Adrenal gland (tissue), 12 donors: ENCODE results near the gene ATP8B3. TPM values are rescaled to one million over a fixed set of nuclear protein-coding genes. Genes with fewer than 3 reads are reported as not detected.
"Not testable (repeated sequence)": the region's sequence is repeated elsewhere in the genome, so short reads cannot be mapped to it uniquely, and the experiment has no call there.

Experiments used
- DNase-seq, 7 donors: peaks; one replicate each; pipeline ENCODE4 v3.0.0-alpha.2; 2019 to 2020
- H3K27ac ChIP-seq, 5 donors: fragments of 200-600 bp; sonication (generic) in 4 of 5; 1 replicate in 3 of 5; 2 replicates in 2 of 5; pipeline versions ENCODE4 v1.5.1 to v1.8.0; 2016 to 2020; ENCODE audit warnings: mild to moderate bottlenecking in 1 of 5
- H3K27me3 ChIP-seq: fragments of 200-600 bp; 2 replicates; pipeline ENCODE4 v1.8.0; 2021
- H3K36me3 ChIP-seq, 2 donors: fragments of 200-600 bp; replicated peaks in 1 of 2; 1 replicate in 1 of 2; 2 replicates in 1 of 2; pipeline versions ENCODE4 v1.5.1 to v1.8.0; 2018 to 2022
- H3K4me1 ChIP-seq, 2 donors: fragments of 200-600 bp; replicated peaks in 1 of 2; 1 replicate in 1 of 2; 2 replicates in 1 of 2; pipeline versions ENCODE4 v1.5.1 to v1.8.0; 2018 to 2021
- H3K4me3 ChIP-seq, 4 donors: fragments of 200-600 bp; sonication (generic) in 3 of 4; one replicate each; pipeline ENCODE4 v1.5.1; 2016 to 2018
- H3K9me3 ChIP-seq, 3 donors: fragments of 200-600 bp; sonication (generic) in 1 of 3; replicated peaks in 1 of 3; 1 replicate in 2 of 3; 2 replicates in 1 of 3; pipeline versions ENCODE4 v1.5.1 to v1.8.0; 2016 to 2021
- POLR2A ChIP-seq, 2 donors: fragments of 450-650 bp; IDR thresholded peaks; one replicate each; pipeline ENCODE4 v1.6.1; 2017; ENCODE audit warnings: antibody characterized with exemption in 2 of 2, mild to moderate bottlenecking in 2 of 2, moderate library complexity in 1 of 2
- WGBS, 4 donors: extraction: QIAGEN DNeasy Blood & Tissue Kit in 2 of 4; methylation state at CpG; one replicate each; pipeline versions ENCODE4 v1.1.5 to v1.1.7; 2013 to 2017; 5-methylcytosine and 5-hydroxymethylcytosine counted together
- intact Hi-C, 2 donors: fragments of 100-400 bp; cut with DNase I; formaldehyde crosslinking; loops; one replicate each; pipeline versions ENCODE4 v1.14.1 to v1.15.0; 2022 to 2023
- polyA plus RNA-seq, 3 donors: library from polyadenylated mRNA; stranded (reverse); fragments of 200-250 nt in 2 of 3; fragments of 350-450 nt in 1 of 3; fragmentation: Illumina TruSeq in 1 of 3; extraction: RNeasy Lipid Tissue Mini Kit (QIAGEN cat#74804) in 1 of 3; gene quantifications; one replicate each; pipeline ENCODE4 v1.2.3, GENCODE V29; 2013 to 2014
- total RNA-seq, 9 donors: library from RNA; depleted of rRNA in 4 of 9; stranded (reverse); fragments of >200 nt in 4 of 9; fragments of 120-200 nt in 1 of 9; fragmentation: NEBNext Ultra II Directional in 1 of 9; extraction: Animal tissue kit (Norgen Biotek cat#: 25700) in 1 of 9; gene quantifications; one replicate each; pipeline versions ENCODE4 v1.1.0 to v1.2.4, GENCODE V29; 2013 to 2023
- TF ChIP-seq, protein P1 (sequence below), 6 experiments: fragments of 450-650 bp in 4 of 6; fragments of 200-600 bp in 2 of 6; sonication (generic) in 1 of 6; IDR thresholded peaks; 1 replicate in 5 of 6; 2 replicates in 1 of 6; pipeline versions ENCODE4 v1.5.1 to v1.8.0; 2016 to 2021; ENCODE audit warnings: antibody characterized with exemption in 6 of 6, mild to moderate bottlenecking in 2 of 6, moderate library complexity in 1 of 6
- donor health status: healthy with polysubstance abuse.
- donor health status: Bipolar disorder and iron deficiency.
- donor health status: DM: yes; HTN: yes; CAD: no.
- donor health status: DM: no; HTN: no; CAD: no.
- donor health status: DM: no; HTN: no; CAD: no.
- donor health status: DM: yes; HTN: yes; CAD: no.

The ATP8B3 gene
- total and polyA plus RNA-seq, 12 donors = 0.26 to 15.1 (median 4.4) TPM

DNA sequence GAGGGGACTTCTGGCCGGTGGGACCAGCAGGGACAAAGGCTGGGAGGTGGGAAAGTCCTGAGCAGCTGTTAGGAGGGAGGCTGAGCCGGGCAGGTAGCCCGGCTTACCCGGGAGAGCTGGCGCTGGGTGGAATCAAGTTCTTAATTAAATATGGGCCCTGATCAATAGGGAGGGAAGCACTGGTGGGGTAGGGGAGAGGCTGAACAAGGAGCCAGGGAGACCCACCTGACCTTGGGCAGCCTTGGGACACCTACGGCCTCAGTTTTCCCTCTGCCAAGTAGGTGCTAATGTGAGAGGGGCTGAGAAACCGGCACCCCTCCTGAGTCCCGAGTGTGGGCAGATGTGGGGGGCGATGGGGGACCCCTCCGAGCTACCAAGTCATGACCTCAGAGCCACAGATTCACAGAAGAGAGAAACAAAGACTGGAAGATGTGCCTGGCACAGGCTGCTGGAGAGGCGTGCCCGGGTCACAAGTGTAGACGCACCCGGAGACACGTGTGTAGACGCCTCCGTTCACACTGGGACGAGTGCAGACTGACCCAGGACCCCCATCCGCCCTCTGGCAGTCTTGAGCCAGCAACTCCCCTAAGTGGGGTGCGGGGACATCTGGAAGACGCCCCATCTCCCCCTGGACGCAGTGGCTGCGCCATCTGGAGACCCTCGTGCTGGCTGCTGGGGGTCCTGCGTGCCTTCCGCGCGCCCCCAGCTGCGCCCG lies 50.4 kb downstream of the ATP8B3 start:
- no peaks in the 10 kb centered on the region for H3K36me3 ChIP-seq
- intact Hi-C loops = no loop called here
- H3K4me1 ChIP-seq = no peaks in the 10 kb centered on the region
- no peaks in the 10 kb centered on the region for H3K9me3 ChIP-seq
- no peak for TF ChIP-seq POLR2A (IDR thresholded peaks at IDR 0.05)
- TF ChIP-seq, protein P1, sequence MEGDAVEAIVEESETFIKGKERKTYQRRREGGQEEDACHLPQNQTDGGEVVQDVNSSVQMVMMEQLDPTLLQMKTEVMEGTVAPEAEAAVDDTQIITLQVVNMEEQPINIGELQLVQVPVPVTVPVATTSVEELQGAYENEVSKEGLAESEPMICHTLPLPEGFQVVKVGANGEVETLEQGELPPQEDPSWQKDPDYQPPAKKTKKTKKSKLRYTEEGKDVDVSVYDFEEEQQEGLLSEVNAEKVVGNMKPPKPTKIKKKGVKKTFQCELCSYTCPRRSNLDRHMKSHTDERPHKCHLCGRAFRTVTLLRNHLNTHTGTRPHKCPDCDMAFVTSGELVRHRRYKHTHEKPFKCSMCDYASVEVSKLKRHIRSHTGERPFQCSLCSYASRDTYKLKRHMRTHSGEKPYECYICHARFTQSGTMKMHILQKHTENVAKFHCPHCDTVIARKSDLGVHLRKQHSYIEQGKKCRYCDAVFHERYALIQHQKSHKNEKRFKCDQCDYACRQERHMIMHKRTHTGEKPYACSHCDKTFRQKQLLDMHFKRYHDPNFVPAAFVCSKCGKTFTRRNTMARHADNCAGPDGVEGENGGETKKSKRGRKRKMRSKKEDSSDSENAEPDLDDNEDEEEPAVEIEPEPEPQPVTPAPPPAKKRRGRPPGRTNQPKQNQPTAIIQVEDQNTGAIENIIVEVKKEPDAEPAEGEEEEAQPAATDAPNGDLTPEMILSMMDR (IDR thresholded peaks at IDR 0.05) = no peak
- WGBS, 4 donors = 4 to 9% (median 5%) methylated on average over 11 to 30 of the region's 30 CpGs
- H3K27ac ChIP-seq = no peak overlapping the region
- no peak overlapping the region for H3K4me3 ChIP-seq
- DNase-seq = no peak
- H3K27me3 ChIP-seq = peaks cover 92% of the 10 kb centered on the region

DNA sequence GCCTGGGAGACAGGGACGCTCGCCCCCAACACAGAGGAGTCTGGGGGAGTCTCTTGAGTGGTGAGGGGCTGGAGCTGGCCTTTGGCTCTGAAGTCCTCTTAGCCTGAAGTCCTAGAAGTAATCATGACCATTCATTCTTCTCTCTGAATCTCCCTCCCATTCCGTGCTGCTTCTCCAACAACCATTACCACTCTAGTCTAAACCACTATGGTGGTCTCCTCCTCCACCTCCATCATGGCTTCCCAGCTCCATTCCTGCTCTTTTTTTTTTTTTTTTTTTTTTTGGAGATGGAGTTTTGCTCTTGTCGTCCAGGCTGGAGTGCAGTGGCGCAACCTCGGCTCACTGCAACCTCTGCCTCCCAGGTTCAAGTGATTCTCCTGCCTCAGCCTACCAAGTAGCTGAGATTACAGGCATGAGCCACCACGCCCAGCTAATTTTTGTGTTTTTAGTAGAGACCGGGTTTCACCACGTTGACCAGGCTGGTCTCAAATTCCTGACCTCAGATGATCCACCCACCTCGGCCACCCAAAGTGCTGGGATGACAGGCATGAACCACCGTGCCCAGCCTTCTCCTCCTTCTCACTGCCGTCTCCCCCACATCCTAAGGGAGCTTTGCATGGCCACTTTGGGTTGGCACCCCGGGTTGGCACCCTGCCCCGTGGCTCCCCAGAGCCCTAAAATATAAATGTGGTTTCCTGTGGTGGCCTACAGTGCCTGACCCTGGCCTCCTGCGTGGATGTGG lies 51.1 kb downstream of the ATP8B3 start:
- H3K27ac ChIP-seq, DNase-seq, H3K4me1 ChIP-seq, intact Hi-C loops, H3K4me3 ChIP-seq, H3K36me3 ChIP-seq, H3K9me3 ChIP-seq: not testable (repeated sequence)
- 14 to 20% (median 15%) methylated on average over 10 to 15 of the region's 15 CpGs for WGBS, 4 donors
- peaks cover 95% of the 10 kb centered on the region for H3K27me3 ChIP-seq

DNA sequence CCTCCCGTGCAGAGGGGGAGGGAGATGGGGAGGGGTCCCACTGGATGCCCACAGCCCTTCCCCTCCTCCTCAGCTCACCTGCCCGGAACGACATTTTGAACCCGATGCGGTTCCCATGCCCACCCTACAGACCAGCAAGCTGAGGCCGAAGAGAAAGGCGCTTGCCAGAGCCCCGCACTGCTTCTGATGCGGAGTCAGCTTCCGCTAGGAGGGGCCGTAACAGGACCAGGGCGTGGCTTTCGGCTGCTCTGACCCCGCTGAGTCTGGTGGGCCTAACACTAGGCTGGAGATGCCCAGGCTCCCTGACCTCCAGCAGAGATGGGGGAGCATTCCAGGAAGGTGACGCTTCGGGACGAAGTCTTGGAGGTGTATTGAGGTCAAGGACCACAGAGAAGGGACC lies 52.1 kb downstream of the ATP8B3 start:
- 0 to 3% (median 2%) methylated on average over 3 to 17 of the region's 17 CpGs for WGBS, 4 donors

DNA sequence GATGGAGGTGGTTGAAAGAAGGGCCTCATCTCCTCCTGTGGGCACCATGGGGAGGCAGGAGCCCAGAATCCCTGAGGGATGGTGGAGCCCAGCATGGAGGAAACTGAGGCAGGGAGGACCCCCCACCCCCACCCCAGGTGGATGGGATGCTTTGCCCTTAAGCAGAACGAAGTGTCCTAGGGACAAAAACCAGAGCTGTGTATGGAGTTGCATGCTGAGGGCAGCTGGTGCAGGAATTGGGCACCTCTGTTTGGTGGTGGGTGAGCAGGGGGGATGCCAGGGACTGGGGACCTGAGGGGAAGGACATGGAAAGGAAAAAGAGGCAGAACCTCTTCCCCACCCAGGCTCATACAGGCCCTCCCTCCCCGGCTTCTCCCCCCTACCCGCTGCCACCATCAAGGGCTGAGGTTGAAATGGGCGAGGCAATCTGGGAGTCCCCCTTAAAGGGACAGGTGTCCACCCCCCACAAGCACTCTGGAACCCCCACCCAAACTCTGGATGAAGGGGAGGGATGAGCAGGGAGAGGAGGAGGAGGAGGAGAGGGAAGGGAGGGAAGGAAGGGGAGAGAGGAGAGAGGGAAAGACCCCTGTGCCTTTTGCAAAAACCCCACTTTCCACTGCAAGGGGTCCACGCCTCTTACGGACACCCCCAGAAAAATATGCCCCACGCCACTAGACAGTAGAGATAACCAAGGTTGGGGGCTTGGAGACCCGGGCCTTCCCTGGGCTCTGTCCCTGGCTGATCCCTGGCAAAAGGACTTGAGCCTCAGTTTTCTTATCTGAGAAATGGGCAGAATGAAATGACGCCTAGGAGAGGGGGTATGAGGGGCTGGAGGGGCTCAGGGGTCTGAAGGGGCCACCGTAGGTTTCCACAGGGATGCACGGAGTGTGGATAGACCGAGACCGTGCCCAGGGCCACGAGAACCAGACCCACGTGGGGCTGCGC lies 52.8 kb downstream of the ATP8B3 start:
- Histone ChIP-seq H3K4me1 (no peaks in the 10 kb centered on the region), H3K27ac (no peak overlapping the region), H3K4me3 (no peak overlapping the region), H3K9me3 (no peaks in the 10 kb centered on the region), H3K27me3 (peaks cover 94% of the 10 kb centered on the region), H3K36me3 (no peaks in the 10 kb centered on the region)
- DNase-seq = no peak
- 17 to 31% (median 18%) methylated on average over 5 to 16 of the region's 16 CpGs for WGBS, 4 donors
- intact Hi-C loops = no loop called here
- no peak for TF ChIP-seq POLR2A (IDR thresholded peaks at IDR 0.05)
- TF ChIP-seq, protein P1 (IDR thresholded peaks at IDR 0.05) = no peak

More for the DNA sequence above, 52.1 kb downstream of the ATP8B3 start:
- no peaks in the 10 kb centered on the region for H3K4me1 ChIP-seq
- DNase-seq = no peak
- H3K9me3 ChIP-seq = no peaks in the 10 kb centered on the region
- intact Hi-C loops = no loop called here
- no peak overlapping the region for H3K4me3 ChIP-seq
- peaks cover 94% of the 10 kb centered on the region for H3K27me3 ChIP-seq
- no peak for TF ChIP-seq POLR2A (IDR thresholded peaks at IDR 0.05)
- TF ChIP-seq, protein P1 (IDR thresholded peaks at IDR 0.05) = no peak
- no peaks in the 10 kb centered on the region for H3K36me3 ChIP-seq
- H3K27ac ChIP-seq = no peak overlapping the region
